Measurements from ENCODE around the gene ABHD12B.

ABHD12B gene

GRCh38 chr14:50864946-50865345, 6.9 kb upstream of the ABHD12B start:
- peaks cover 4% of the 10 kb centered on the region; the same call in 1 of the 2 replicates for H3K4me1 ChIP-seq (ENCODE audit: low read length)
- no peak overlapping the region for H2AFZ ChIP-seq (ENCODE audit: low read depth, low read length)
- no peaks in the 10 kb centered on the region for H3K9me3 ChIP-seq (ENCODE audit: insufficient read depth, low read length)
- no peak overlapping the region for H3K27ac ChIP-seq (ENCODE audit: low read length)
- H3K36me3 ChIP-seq (replicated peaks; ENCODE audit: low read depth, low read length), result no peaks in the 10 kb centered on the region
- H4K20me1 ChIP-seq (ENCODE audit: insufficient read depth, low read length), result no peaks in the 10 kb centered on the region
- peaks cover 16% of the 10 kb centered on the region; the same call in 1 of the 2 replicates for H3K27me3 ChIP-seq (ENCODE audit: low read depth, low read length)
- H3K4me3 ChIP-seq (ENCODE audit: low read length), result no peak overlapping the region
- no peaks in the 10 kb centered on the region for H3K79me2 ChIP-seq (ENCODE audit: low read length)
- TF ChIP-seq CTCF (IDR thresholded peaks at IDR 0.05; ENCODE audit: low read depth, low read length) (no peak), EZH2phosphoT487 (IDR thresholded peaks at IDR 0.05; ENCODE audit: low read depth) (no peak)
- no peak overlapping the region for H3K4me2 ChIP-seq (ENCODE audit: low read length)
- no peak overlapping the region for H3K9ac ChIP-seq (ENCODE audit: low read length)

GRCh38 chr14:50865391-50866076, 6.3 kb upstream of the ABHD12B start:
- H3K4me3 ChIP-seq (ENCODE audit: low read length), result no peak overlapping the region
- H3K27me3 ChIP-seq (ENCODE audit: low read depth, low read length), result peaks cover 16% of the 10 kb centered on the region; the same call in 1 of the 2 replicates
- no peaks in the 10 kb centered on the region for H3K9me3 ChIP-seq (ENCODE audit: insufficient read depth, low read length)
- no peak overlapping the region for H3K27ac ChIP-seq (ENCODE audit: low read length)
- peaks cover 8% of the 10 kb centered on the region for H3K4me1 ChIP-seq (ENCODE audit: low read length)
- H4K20me1 ChIP-seq (ENCODE audit: insufficient read depth, low read length), result no peaks in the 10 kb centered on the region
- H2AFZ ChIP-seq (ENCODE audit: low read depth, low read length), result no peak overlapping the region
- no peaks in the 10 kb centered on the region for H3K79me2 ChIP-seq (ENCODE audit: low read length)
- no peak overlapping the region for H3K9ac ChIP-seq (ENCODE audit: low read length)
- TF ChIP-seq CTCF (IDR thresholded peaks at IDR 0.05; ENCODE audit: low read depth, low read length) (no peak), EZH2phosphoT487 (IDR thresholded peaks at IDR 0.05; ENCODE audit: low read depth) (no peak)
- no peaks in the 10 kb centered on the region for H3K36me3 ChIP-seq (replicated peaks; ENCODE audit: low read depth, low read length)
- H3K4me2 ChIP-seq (ENCODE audit: low read length), result no peak overlapping the region

- peak; percentile 8; the same call in 1 of the 2 replicates for TF ChIP-seq CTCF (IDR thresholded peaks at IDR 0.05; ENCODE audit: low read depth, low read length)
- no peak for TF ChIP-seq EZH2phosphoT487 (IDR thresholded peaks at IDR 0.05; ENCODE audit: low read depth)
- Histone ChIP-seq H3K27me3 (ENCODE audit: low read depth, low read length) (peaks cover 10% of the 10 kb centered on the region), H3K4me3 (ENCODE audit: low read length) (no peak overlapping the region), H3K4me1 (ENCODE audit: low read length) (peaks cover 31% of the 10 kb centered on the region), H3K27ac (ENCODE audit: low read length) (no peak overlapping the region), H3K9me3 (ENCODE audit: insufficient read depth, low read length) (no peaks in the 10 kb centered on the region), H2AFZ (ENCODE audit: low read depth, low read length) (no peak overlapping the region), H3K4me2 (ENCODE audit: low read length) (no peak overlapping the region), H3K79me2 (ENCODE audit: low read length) (no peaks in the 10 kb centered on the region), H3K9ac (ENCODE audit: low read length) (no peak overlapping the region), H4K20me1 (ENCODE audit: insufficient read depth, low read length) (no peaks in the 10 kb centered on the region), H3K36me3 (replicated peaks; ENCODE audit: low read depth, low read length) (no peaks in the 10 kb centered on the region)
Measured at GRCh38 chr14:50871228-50871627, 625 bp upstream of the ABHD12B start.

GRCh38 chr14:50874757-50875156, 2.9 kb downstream of the ABHD12B start:
- peak overlapping the region; percentile 38 for H3K4me2 ChIP-seq (ENCODE audit: low read length)
- H3K9me3 ChIP-seq (ENCODE audit: insufficient read depth, low read length), result no peaks in the 10 kb centered on the region
- no peaks in the 10 kb centered on the region for H3K36me3 ChIP-seq (replicated peaks; ENCODE audit: low read depth, low read length)
- H3K27me3 ChIP-seq (ENCODE audit: low read depth, low read length), result peaks cover 35% of the 10 kb centered on the region
- TF ChIP-seq EZH2phosphoT487 (IDR thresholded peaks at IDR 0.05; ENCODE audit: low read depth) (no peak), CTCF (IDR thresholded peaks at IDR 0.05; ENCODE audit: low read depth, low read length) (no peak)
- no peak overlapping the region for H3K9ac ChIP-seq (ENCODE audit: low read length)
- peaks cover 28% of the 10 kb centered on the region for H3K4me1 ChIP-seq (ENCODE audit: low read length)
- H4K20me1 ChIP-seq (ENCODE audit: insufficient read depth, low read length), result no peaks in the 10 kb centered on the region
- no peak overlapping the region for H2AFZ ChIP-seq (ENCODE audit: low read depth, low read length)
- H3K79me2 ChIP-seq (ENCODE audit: low read length), result no peaks in the 10 kb centered on the region
- H3K4me3 ChIP-seq (ENCODE audit: low read length), result no peak overlapping the region
- no peak overlapping the region for H3K27ac ChIP-seq (ENCODE audit: low read length)
